SK-N-SH (cell line): Measurements from ENCODE around the gene COL26A1. TPM values are rescaled to one million over a fixed set of nuclear protein-coding genes. Genes with fewer than 3 reads are reported as not detected.

ENCODE experiments used
- CTCF ChIA-PET: fragments of 300-600, 350-600 bp; formaldehyde crosslinking; extraction: SDS; loops from one replicate; lab custom pipeline; 2021; lab: Yijun Ruan, JAX
- POLR2A ChIA-PET: fragments of 350-600 bp; sonication (Branson Sonifier 250); formaldehyde crosslinking; extraction: SDS; loops from one replicate; lab custom pipeline; 2020; ENCODE audit warnings: antibody characterized with exemption, inconsistent platforms; lab: Yijun Ruan, JAX
- DNase-seq: peaks from one replicate; pipeline ENCODE4 v3.0.0; 2012
- H2AFZ ChIP-seq: fragments of 200-600 bp; sonication (generic); 2 replicates; pipeline ENCODE4 v1.8.1; 2016; ENCODE audit warnings: antibody characterized with exemption, mild to moderate bottlenecking, low read depth
- H3F3A ChIP-seq: fragments of 200-600 bp; sonication (generic); replicated peaks from 2 replicates; pipeline ENCODE3; 2016; ENCODE audit warnings: antibody characterized with exemption, mild to moderate bottlenecking; ENCODE audit not compliant: insufficient read depth
- H3K27ac ChIP-seq, 2 experiments: fragments of 200-500 bp in 1 of 2; fragments of 200-600 bp in 1 of 2; sonication (Bioruptor generic) in 1 of 2; sonication (generic), shearing (Covaris generic) in 1 of 2; 2 replicates each; pipeline versions ENCODE4 v1.5.1 to v1.6.1; 2014 to 2016; ENCODE audit warnings: low read depth in 2 of 2, inconsistent platforms in 1 of 2, low read length in 1 of 2, mild to moderate bottlenecking in 1 of 2, mixed read lengths in 1 of 2
- H3K27me3 ChIP-seq: fragments of 200-600 bp; sonication (generic), shearing (Covaris generic); 2 replicates; pipeline ENCODE4 v1.6.1; 2016; ENCODE audit warnings: mixed run types; ENCODE audit not compliant: insufficient read depth
- H3K36me3 ChIP-seq, 2 experiments: fragments of 200-500 bp in 1 of 2; fragments of 200-600 bp in 1 of 2; sonication (Bioruptor generic) in 1 of 2; sonication (generic) in 1 of 2; replicated peaks in 1 of 2; 2 replicates each; pipeline versions ENCODE3 to v1.5.1; 2014 to 2016; ENCODE audit warnings: low read length in 1 of 2, mild to moderate bottlenecking in 1 of 2; ENCODE audit not compliant: insufficient read depth in 2 of 2, control insufficient read depth in 1 of 2
- H3K4me1 ChIP-seq, 2 experiments: fragments of 200-500 bp in 1 of 2; fragments of 200-600 bp in 1 of 2; sonication (Bioruptor generic) in 1 of 2; sonication (generic), shearing (Covaris generic) in 1 of 2; 2 replicates each; pipeline versions ENCODE4 v1.5.1 to v1.6.1; 2014 to 2016; ENCODE audit warnings: low read depth in 1 of 2, low read length in 1 of 2, mixed run types in 1 of 2; ENCODE audit not compliant: insufficient read depth in 2 of 2, control insufficient read depth in 1 of 2
- H3K4me2 ChIP-seq: fragments of 200-600 bp; sonication (generic), shearing (Covaris generic); 2 replicates; pipeline ENCODE4 v1.6.1; 2017; ENCODE audit warnings: mixed run types
- H3K4me3 ChIP-seq, 2 experiments: fragments of 200-500 bp in 1 of 2; fragments of 200-600 bp in 1 of 2; sonication (Bioruptor generic) in 1 of 2; sonication (generic), shearing (Covaris generic) in 1 of 2; 2 replicates each; pipeline versions ENCODE4 v1.5.1 to v1.8.1; 2014 to 2016; ENCODE audit warnings: low read depth in 2 of 2, inconsistent platforms in 1 of 2, low read length in 1 of 2, mild to moderate bottlenecking in 1 of 2, mixed read lengths in 1 of 2, moderate library complexity in 1 of 2
- H3K79me2 ChIP-seq: fragments of 200-600 bp; sonication (generic); 2 replicates; pipeline ENCODE4 v1.8.1; 2017; ENCODE audit warnings: mild to moderate bottlenecking; ENCODE audit not compliant: insufficient read depth
- H3K9ac ChIP-seq: fragments of 200-600 bp; sonication (generic); 2 replicates; pipeline ENCODE4 v1.6.1; 2017; ENCODE audit warnings: mixed run types
- H3K9me2 ChIP-seq: fragments of 200-600 bp; sonication (generic); 2 replicates; pipeline ENCODE4 v1.6.1; 2017; ENCODE audit warnings: mixed run types
- H3K9me3 ChIP-seq: fragments of 200-600 bp; sonication (generic); 2 replicates; pipeline ENCODE4 v1.6.1; 2017; ENCODE audit warnings: mixed run types, mild to moderate bottlenecking, moderate library complexity
- H4K20me1 ChIP-seq: fragments of 200-600 bp; sonication (generic); 2 replicates; pipeline ENCODE4 v1.6.1; 2017; ENCODE audit warnings: mild to moderate bottlenecking, mixed run types; ENCODE audit not compliant: insufficient read depth
- EP300 ChIP-seq, 2 experiments: IDR thresholded peaks; 2 replicates each; pipeline versions ENCODE4 v1.4.0 to v1.6.1; 2012; ENCODE audit warnings: borderline replicate concordance in 1 of 2, low read depth in 1 of 2, low read length in 1 of 2
- FOXM1 ChIP-seq: IDR thresholded peaks from 2 replicates; pipeline ENCODE4 v1.4.0; 2012; ENCODE audit warnings: low read depth, mild to moderate bottlenecking
- GABPA ChIP-seq: IDR thresholded peaks from 2 replicates; pipeline ENCODE4 v1.4.0; 2012; ENCODE audit warnings: low read depth, mild to moderate bottlenecking
- GATA2 ChIP-seq: sonication (generic); formaldehyde crosslinking; IDR thresholded peaks from 2 replicates; pipeline ENCODE4 v1.5.0; 2020; ENCODE audit warnings: mild to moderate bottlenecking, missing genetic modification reagents
- MEF2A ChIP-seq: IDR thresholded peaks from 2 replicates; pipeline ENCODE4 v1.4.0; 2012; ENCODE audit warnings: low read depth, borderline replicate concordance
- MXI1 ChIP-seq: IDR thresholded peaks from 2 replicates; pipeline ENCODE4 v1.6.1; 2012; ENCODE audit warnings: mild to moderate bottlenecking, low read depth, low read length, improper control_type of control experiment
- NFIC ChIP-seq: IDR thresholded peaks from 2 replicates; pipeline ENCODE4 v1.4.0; 2012; ENCODE audit warnings: borderline replicate concordance
- PBX3 ChIP-seq: IDR thresholded peaks from 2 replicates; pipeline ENCODE4; 2012
- RAD21 ChIP-seq: IDR thresholded peaks from 2 replicates; pipeline ENCODE4 v1.6.1; 2012; ENCODE audit warnings: mild to moderate bottlenecking, low read length
- RCOR1 ChIP-seq: fragments of 150-350 bp; IDR thresholded peaks from 2 replicates; pipeline ENCODE4 v1.6.1; 2017; ENCODE audit warnings: antibody characterized with exemption, low read length
- REST ChIP-seq: IDR thresholded peaks from 2 replicates; pipeline ENCODE4 v1.6.1; 2012; ENCODE audit warnings: mild to moderate bottlenecking, low read depth, low read length, moderate library complexity
- TCF12 ChIP-seq: IDR thresholded peaks from 2 replicates; pipeline ENCODE4 v1.4.0; 2012
- YY1 ChIP-seq: IDR thresholded peaks from 2 replicates; pipeline ENCODE4 v1.4.0; 2012; ENCODE audit warnings: low read depth, mild to moderate bottlenecking
- WGBS: methylation state at CpG from one replicate; pipeline ENCODE4 v1.1.6; 2017; ENCODE audit warnings: low lambda C conversion rate; 5-methylcytosine and 5-hydroxymethylcytosine counted together
- polyA plus RNA-seq, 3 experiments: library from polyadenylated mRNA; depleted of rRNA; stranded (reverse); fragments of >200 nt; gene quantifications; 2 replicates each; pipeline ENCODE4 v1.2.3, GENCODE V29; 2012
- TF ChIP-seq, protein P1 (sequence below): fragments of 150-350 bp; IDR thresholded peaks from 2 replicates; pipeline ENCODE4 v1.6.1; 2017; ENCODE audit warnings: antibody characterized with exemption, low read length, low read depth, borderline replicate concordance
- TF ChIP-seq, protein P2 (sequence below): IDR thresholded peaks from 2 replicates; pipeline ENCODE4 v1.4.0; 2012; ENCODE audit warnings: low read depth, borderline replicate concordance
- TF ChIP-seq, protein P3 (sequence below): fragments of 150-350 bp; IDR thresholded peaks from 2 replicates; pipeline ENCODE4 v1.6.1; 2016; ENCODE audit warnings: mild to moderate bottlenecking, low read depth, low read length

The COL26A1 gene
- polyA plus RNA-seq, 1 of the 3 experiments (the other 2 are of a cell fraction) = 0.05 TPM

DNA sequence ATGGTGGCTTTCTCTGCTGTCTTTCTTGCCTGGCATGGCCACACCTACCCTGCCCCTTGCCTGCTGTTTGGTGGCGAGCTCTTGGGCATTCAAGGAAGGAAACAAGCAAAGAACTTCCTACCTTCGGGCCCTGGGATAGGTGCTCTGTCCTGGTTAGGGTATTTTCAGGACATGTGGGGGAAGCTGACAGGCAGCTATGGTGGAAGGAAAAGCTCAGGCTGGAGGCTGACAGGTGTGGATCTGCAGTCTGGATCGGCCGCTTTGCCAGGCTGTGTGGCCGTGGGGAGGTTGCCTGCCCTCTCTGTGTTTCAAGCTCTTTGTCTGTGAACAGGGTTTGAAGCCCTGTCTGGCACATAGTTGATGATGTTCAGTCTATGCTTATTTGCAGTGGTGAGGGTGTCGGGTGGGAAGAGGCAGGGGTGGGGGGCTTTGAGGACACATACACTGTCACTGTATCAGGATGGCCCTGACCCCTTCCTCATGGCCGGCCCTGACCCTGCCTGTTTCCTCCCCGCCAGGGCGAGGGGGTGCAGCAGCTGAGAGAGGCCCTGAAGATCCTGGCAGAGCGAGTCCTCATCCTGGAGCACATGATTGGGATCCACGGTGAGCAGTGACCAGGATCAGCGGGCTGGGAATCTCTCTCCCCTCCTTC is 192.7 kb downstream of the COL26A1 start (continued):
- TF ChIP-seq REST (no peak), MXI1 (no peak), NFIC (no peak), RAD21 (no peak), YY1 (no peak), GATA2 (CRISPR knock-in tag) (no peak), FOXM1 (no peak), MEF2A (no peak), PBX3 (no peak), EP300 (IDR thresholded peaks at IDR 0.05; ENCODE audit: borderline replicate concordance in 1 of 2, low read depth in 1 of 2, low read length in 1 of 2) (no peak), TCF12 (no peak)

DNA sequence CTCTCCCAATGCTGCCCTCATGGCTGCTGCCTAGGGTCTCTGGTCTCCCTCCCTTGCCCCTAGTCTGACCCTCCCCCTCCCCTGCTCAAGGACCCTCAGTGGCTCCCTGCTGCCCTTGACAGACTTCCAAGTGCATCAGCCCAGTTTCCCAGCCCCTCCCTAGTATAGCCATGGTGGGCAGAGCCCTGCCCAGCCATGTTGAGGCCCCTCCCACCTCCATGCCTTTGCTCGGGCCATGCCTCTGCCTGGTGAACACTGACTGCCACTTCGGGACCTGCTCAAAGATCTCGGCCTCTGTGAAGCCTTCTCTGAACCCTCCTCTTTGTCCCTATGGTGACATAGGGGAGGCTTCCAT is 193.2 kb downstream of the COL26A1 start:
- Histone ChIP-seq H3K4me2 (no peak overlapping the region), H4K20me1 (no peaks in the 10 kb centered on the region), H3K9me3 (no peaks in the 10 kb centered on the region), H2AFZ (no peak overlapping the region), H3K9ac (no peak overlapping the region), H3F3A (no peaks in the 10 kb centered on the region), H3K36me3 (no peaks in the 10 kb centered on the region), H3K9me2 (no peaks in the 10 kb centered on the region), H3K4me1 (no peaks in the 10 kb centered on the region; a peak in 1 of 4 replicates), H3K27me3 (peaks cover 19% of the 10 kb centered on the region), H3K27ac (no peak overlapping the region), H3K4me3 (no peak overlapping the region), H3K79me2 (no peaks in the 10 kb centered on the region)
- POLR2A ChIA-PET = no interaction called here
- CTCF ChIA-PET = interaction anchor here (0.9 to 5.9 kb wide), 2 partner anchors 10 to 13 kb away, joined by 3 to 47 read pairs; no protein-coding TSS in a partner anchor
- DNase-seq = no peak
- TF ChIP-seq RCOR1 (no peak), RAD21 (no peak), NFIC (no peak), GABPA (no peak), MXI1 (no peak)
- TF ChIP-seq, protein P1, sequence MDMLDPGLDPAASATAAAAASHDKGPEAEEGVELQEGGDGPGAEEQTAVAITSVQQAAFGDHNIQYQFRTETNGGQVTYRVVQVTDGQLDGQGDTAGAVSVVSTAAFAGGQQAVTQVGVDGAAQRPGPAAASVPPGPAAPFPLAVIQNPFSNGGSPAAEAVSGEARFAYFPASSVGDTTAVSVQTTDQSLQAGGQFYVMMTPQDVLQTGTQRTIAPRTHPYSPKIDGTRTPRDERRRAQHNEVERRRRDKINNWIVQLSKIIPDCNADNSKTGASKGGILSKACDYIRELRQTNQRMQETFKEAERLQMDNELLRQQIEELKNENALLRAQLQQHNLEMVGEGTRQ = no peak
- TF ChIP-seq, protein P2, sequence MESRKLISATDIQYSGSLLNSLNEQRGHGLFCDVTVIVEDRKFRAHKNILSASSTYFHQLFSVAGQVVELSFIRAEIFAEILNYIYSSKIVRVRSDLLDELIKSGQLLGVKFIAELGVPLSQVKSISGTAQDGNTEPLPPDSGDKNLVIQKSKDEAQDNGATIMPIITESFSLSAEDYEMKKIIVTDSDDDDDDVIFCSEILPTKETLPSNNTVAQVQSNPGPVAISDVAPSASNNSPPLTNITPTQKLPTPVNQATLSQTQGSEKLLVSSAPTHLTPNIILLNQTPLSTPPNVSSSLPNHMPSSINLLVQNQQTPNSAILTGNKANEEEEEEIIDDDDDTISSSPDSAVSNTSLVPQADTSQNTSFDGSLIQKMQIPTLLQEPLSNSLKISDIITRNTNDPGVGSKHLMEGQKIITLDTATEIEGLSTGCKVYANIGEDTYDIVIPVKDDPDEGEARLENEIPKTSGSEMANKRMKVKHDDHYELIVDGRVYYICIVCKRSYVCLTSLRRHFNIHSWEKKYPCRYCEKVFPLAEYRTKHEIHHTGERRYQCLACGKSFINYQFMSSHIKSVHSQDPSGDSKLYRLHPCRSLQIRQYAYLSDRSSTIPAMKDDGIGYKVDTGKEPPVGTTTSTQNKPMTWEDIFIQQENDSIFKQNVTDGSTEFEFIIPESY = no peak
- TF ChIP-seq, protein P3, sequence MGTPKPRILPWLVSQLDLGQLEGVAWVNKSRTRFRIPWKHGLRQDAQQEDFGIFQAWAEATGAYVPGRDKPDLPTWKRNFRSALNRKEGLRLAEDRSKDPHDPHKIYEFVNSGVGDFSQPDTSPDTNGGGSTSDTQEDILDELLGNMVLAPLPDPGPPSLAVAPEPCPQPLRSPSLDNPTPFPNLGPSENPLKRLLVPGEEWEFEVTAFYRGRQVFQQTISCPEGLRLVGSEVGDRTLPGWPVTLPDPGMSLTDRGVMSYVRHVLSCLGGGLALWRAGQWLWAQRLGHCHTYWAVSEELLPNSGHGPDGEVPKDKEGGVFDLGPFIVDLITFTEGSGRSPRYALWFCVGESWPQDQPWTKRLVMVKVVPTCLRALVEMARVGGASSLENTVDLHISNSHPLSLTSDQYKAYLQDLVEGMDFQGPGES = no peak
- WGBS = 45% methylated on average over 2 of the region's 3 CpGs
